H54 (cell line): ENCODE data around the gene ITPR1.

Source experiments
- DNase-seq: peaks from one replicate; pipeline ENCODE4 v3.0.0; 2011; ENCODE audit warnings: low spot score, mixed read lengths; ENCODE audit not compliant: insufficient read length
- FAIRE-seq: peaks from 3 replicates; lab custom pipeline; 2011; peaks lifted over from hg19 to GRCh38; lab: Jason Lieb, UNC
- POLR2A ChIP-seq: IDR thresholded peaks from 2 replicates; pipeline ENCODE4 v1.6.1; 2011; ENCODE audit warnings: low read depth, mild to moderate bottlenecking, low read length

The ITPR1 gene

GRCh38 chr3:4877173-4877787 lies 384.1 kb downstream of the ITPR1 start:
- no peak for TF ChIP-seq POLR2A
- no peak for FAIRE-seq
- DNase-seq, result no peak

DNA sequence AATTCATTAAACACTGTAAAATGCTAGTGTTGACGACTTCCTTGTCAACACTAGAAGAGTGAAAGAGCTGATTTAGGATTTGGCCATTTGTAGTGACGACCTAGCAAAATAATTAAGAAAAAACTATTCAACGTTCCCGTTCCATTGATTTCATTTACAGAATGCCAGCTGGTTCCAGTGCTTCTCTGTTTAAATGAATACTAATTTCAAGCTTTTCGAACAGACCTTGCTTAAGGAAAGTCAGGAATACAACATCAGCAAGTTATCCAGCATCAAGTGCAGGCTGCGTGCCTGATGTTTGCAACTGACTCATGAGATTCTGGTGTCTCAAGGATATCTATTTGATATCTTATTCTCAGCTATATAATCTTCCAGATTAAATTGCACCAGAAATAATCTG lies 387.7 kb downstream of the ITPR1 start:
- TF ChIP-seq POLR2A, result no peak
- DNase-seq (no peak), FAIRE-seq (no peak)

- FAIRE-seq (no peak), DNase-seq (no peak)
- no peak for TF ChIP-seq POLR2A
Measured at GRCh38 chr3:4882548-4882947, 389.4 kb downstream of the ITPR1 start.

- DNase-seq (no peak), FAIRE-seq (no peak)
- TF ChIP-seq POLR2A, result no peak
Measured at GRCh38 chr3:4883011-4883410, 389.9 kb downstream of the ITPR1 start.

DNA sequence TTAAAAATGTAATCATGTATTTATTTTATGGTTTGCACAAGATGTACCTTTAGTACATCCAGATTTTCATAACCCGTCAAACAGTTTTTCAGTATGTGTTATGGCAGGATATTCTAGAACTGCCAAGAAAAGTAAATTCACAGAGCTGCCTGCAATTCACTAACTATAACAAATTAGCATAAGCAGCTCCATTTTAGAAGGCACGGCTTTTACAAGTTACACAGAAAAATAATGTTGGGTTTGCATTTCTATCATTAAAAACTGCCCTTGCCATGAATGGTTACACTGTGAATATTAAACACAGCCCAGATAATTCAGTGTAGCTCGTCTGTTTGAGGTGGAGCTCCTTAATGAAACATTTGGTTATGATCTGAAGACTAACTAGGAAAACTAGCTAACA lies 391.7 kb downstream of the ITPR1 start:
- peak; percentile 38 for FAIRE-seq
- no peak for TF ChIP-seq POLR2A
- DNase-seq, result no peak

DNA sequence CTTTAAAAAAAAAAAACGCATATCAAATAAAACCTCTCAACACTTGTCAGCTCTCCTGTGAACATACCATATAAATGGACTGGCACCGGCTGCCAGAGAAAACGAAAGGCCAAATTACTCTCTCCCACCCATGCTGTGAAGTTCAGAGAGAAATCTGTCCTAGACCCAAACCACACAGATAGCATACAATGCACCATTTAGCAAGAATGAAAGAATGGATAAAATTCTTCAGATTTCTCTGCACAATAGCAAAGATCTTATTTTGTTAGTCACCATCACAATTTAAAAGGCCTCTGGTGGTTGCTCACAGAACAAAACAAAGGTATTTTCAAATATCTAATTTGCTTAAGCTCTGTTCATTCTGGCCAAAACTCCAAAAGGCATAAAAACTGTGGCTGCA lies 392.2 kb downstream of the ITPR1 start:
- TF ChIP-seq POLR2A, result no peak
- FAIRE-seq (peak; percentile 60), DNase-seq (no peak)

GRCh38 chr3:4886448-4886847 lies 393.3 kb downstream of the ITPR1 start:
- FAIRE-seq (no peak), DNase-seq (no peak)
- TF ChIP-seq POLR2A, result no peak

DNA sequence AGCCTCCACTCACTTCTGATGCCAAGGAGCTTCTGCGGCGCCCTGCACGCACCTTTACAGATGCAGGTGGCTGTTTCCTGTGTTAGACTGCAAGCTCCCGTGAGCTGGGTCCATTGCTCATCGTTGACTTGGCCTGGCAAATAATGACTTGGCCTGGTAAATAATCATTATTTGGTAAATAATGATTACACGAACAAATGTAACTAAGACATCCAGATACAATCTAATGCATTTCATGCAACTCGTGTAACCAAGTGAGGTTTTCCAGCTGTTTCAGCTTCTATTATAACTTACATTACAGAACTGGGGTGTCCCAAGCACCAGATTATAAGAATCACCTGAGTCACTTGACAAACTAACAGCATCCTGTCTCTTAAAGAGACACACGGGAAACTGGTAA lies 394.0 kb downstream of the ITPR1 start:
- DNase-seq, result no peak
- no peak for FAIRE-seq
- no peak for TF ChIP-seq POLR2A

DNA sequence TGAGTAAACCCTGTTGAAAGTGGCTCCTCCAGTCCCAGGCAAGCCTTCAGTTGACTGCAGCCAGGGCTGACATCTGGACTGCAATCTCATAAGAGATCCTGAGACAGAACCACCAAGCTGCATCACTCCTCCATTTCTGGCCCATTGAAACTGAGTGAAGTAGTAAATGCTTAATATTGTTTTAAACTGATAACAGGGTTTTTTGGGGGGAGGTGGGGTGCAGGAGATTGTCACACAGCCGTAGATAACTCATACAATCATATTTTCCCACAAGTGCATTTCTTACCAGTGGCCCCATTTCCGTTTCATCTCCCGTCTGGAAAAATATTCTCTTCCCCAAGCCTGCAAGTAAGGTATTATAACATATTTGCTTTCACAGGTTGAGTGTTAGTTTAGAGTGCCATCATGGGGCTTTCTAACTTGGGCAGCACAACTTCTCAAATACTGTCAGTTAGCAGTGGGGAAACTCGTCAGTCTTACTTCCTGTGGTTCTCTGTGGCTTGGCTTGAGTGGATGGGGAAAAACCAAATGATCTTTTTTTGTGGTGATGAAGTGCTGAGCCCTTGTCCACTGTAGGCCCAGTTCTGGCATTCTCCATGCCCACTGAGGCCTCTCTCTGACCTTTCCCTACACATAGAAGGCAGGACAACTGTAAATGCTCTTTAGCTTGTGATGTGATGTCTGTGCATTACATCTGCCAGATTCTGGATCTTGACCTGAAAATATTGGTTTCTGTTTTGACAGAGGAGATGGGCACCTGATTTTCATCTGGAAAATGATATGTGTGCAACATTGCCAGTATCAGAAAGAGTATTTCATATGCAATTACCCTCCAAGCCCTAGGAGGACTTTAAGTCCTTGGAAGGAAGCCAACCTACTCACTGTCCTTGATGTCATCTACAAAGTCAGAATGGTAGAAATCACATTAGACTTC lies 396.0 kb downstream of the ITPR1 start:
- DNase-seq, result no peak
- no peak for FAIRE-seq

GRCh38 chr3:4889896-4890295 lies 396.7 kb downstream of the ITPR1 start:
- no peak for TF ChIP-seq POLR2A
- DNase-seq, result no peak
- FAIRE-seq, result no peak

More for the DNA sequence above, 396.0 kb downstream of the ITPR1 start:
- no peak for TF ChIP-seq POLR2A

- FAIRE-seq, result no peak
- no peak for TF ChIP-seq POLR2A
- no peak for DNase-seq
Measured at GRCh38 chr3:4894891-4895530, 401.9 kb downstream of the ITPR1 start.

GRCh38 chr3:4895838-4896237 lies 402.7 kb downstream of the ITPR1 start:
- DNase-seq (no peak), FAIRE-seq (no peak)
- no peak for TF ChIP-seq POLR2A
